ENCODE measurements around the gene TMTC3.
A peak's percentile ranks its signal among the peaks of the same experiment; 100 is the strongest.

Gene TMTC3

GRCh38 chr12:88108021-88108420 is 34.1 kb upstream of the TMTC3 start:
- Histone ChIP-seq H3K9ac (ENCODE audit: low read depth, low read length) (no peak overlapping the region), H3K79me2 (ENCODE audit: insufficient read depth, low read length) (no peaks in the 10 kb centered on the region), H4K20me1 (ENCODE audit: insufficient read depth, low read length) (no peaks in the 10 kb centered on the region), H3K36me3 (ENCODE audit: insufficient read depth, low read length) (peaks cover 55% of the 10 kb centered on the region), H3K27me3 (ENCODE audit: insufficient read depth, low read length, poor library complexity) (no peaks in the 10 kb centered on the region), H3K27ac (ENCODE audit: low read length) (no peak overlapping the region), H2AFZ (ENCODE audit: low read depth, low read length) (no peak overlapping the region), H3K9me3 (ENCODE audit: insufficient read depth, low read length, severe bottlenecking) (no peaks in the 10 kb centered on the region), H3K4me3 (ENCODE audit: low read depth in 1 of 2, low read length in 2 of 2) (no peak overlapping the region), H3K4me2 (ENCODE audit: insufficient read depth, low read length) (no peak overlapping the region), H3K4me1 (ENCODE audit: insufficient read depth, low read length) (no peaks in the 10 kb centered on the region)
- TF ChIP-seq, protein P1, sequence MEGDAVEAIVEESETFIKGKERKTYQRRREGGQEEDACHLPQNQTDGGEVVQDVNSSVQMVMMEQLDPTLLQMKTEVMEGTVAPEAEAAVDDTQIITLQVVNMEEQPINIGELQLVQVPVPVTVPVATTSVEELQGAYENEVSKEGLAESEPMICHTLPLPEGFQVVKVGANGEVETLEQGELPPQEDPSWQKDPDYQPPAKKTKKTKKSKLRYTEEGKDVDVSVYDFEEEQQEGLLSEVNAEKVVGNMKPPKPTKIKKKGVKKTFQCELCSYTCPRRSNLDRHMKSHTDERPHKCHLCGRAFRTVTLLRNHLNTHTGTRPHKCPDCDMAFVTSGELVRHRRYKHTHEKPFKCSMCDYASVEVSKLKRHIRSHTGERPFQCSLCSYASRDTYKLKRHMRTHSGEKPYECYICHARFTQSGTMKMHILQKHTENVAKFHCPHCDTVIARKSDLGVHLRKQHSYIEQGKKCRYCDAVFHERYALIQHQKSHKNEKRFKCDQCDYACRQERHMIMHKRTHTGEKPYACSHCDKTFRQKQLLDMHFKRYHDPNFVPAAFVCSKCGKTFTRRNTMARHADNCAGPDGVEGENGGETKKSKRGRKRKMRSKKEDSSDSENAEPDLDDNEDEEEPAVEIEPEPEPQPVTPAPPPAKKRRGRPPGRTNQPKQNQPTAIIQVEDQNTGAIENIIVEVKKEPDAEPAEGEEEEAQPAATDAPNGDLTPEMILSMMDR (IDR thresholded peaks at IDR 0.05; ENCODE audit: borderline replicate concordance, extremely low read depth, low read length, poor library complexity, severe bottlenecking): no peak
- TF ChIP-seq EZH2 (IDR thresholded peaks at IDR 0.05; ENCODE audit: borderline replicate concordance, low read depth, low read length, severe bottlenecking): no peak
- DNase-seq (no peak), ATAC-seq (ENCODE audit: insufficient read depth, low read depth) (no peak)

GRCh38 chr12:88111074-88111652 is 30.9 kb upstream of the TMTC3 start:
- ATAC-seq (ENCODE audit: insufficient read depth, low read depth): no peak
- TF ChIP-seq, protein P1 (IDR thresholded peaks at IDR 0.05; ENCODE audit: borderline replicate concordance, extremely low read depth, low read length, poor library complexity, severe bottlenecking): peak; percentile 52
- no peak for TF ChIP-seq EZH2 (IDR thresholded peaks at IDR 0.05; ENCODE audit: borderline replicate concordance, low read depth, low read length, severe bottlenecking)
- Histone ChIP-seq H3K4me1 (ENCODE audit: insufficient read depth, low read length) (no peaks in the 10 kb centered on the region), H3K79me2 (ENCODE audit: insufficient read depth, low read length) (no peaks in the 10 kb centered on the region), H3K9me3 (ENCODE audit: insufficient read depth, low read length, severe bottlenecking) (no peaks in the 10 kb centered on the region), H3K9ac (ENCODE audit: low read depth, low read length) (no peak overlapping the region), H3K36me3 (ENCODE audit: insufficient read depth, low read length) (peaks cover 61% of the 10 kb centered on the region), H2AFZ (ENCODE audit: low read depth, low read length) (no peak overlapping the region), H3K27me3 (ENCODE audit: insufficient read depth, low read length, poor library complexity) (no peaks in the 10 kb centered on the region), H4K20me1 (ENCODE audit: insufficient read depth, low read length) (no peaks in the 10 kb centered on the region), H3K27ac (ENCODE audit: low read length) (no peak overlapping the region), H3K4me3 (ENCODE audit: low read depth in 1 of 2, low read length in 2 of 2) (no peak overlapping the region), H3K4me2 (ENCODE audit: insufficient read depth, low read length) (no peak overlapping the region)
- DNase-seq: no peak

GRCh38 chr12:88113871-88114270 is 28.2 kb upstream of the TMTC3 start:
- no peak for TF ChIP-seq EZH2 (IDR thresholded peaks at IDR 0.05; ENCODE audit: borderline replicate concordance, low read depth, low read length, severe bottlenecking)
- TF ChIP-seq, protein P1 (IDR thresholded peaks at IDR 0.05; ENCODE audit: borderline replicate concordance, extremely low read depth, low read length, poor library complexity, severe bottlenecking): no peak
- Histone ChIP-seq H3K4me1 (ENCODE audit: insufficient read depth, low read length) (no peaks in the 10 kb centered on the region), H2AFZ (ENCODE audit: low read depth, low read length) (no peak overlapping the region), H3K9ac (ENCODE audit: low read depth, low read length) (no peak overlapping the region), H3K9me3 (ENCODE audit: insufficient read depth, low read length, severe bottlenecking) (no peaks in the 10 kb centered on the region), H3K79me2 (ENCODE audit: insufficient read depth, low read length) (no peaks in the 10 kb centered on the region), H3K27me3 (ENCODE audit: insufficient read depth, low read length, poor library complexity) (no peaks in the 10 kb centered on the region), H4K20me1 (ENCODE audit: insufficient read depth, low read length) (no peaks in the 10 kb centered on the region), H3K36me3 (ENCODE audit: insufficient read depth, low read length) (peaks cover 69% of the 10 kb centered on the region), H3K4me3 (ENCODE audit: low read depth in 1 of 2, low read length in 2 of 2) (no peak overlapping the region), H3K27ac (ENCODE audit: low read length) (no peak overlapping the region), H3K4me2 (ENCODE audit: insufficient read depth, low read length) (no peak overlapping the region)
- DNase-seq (no peak), ATAC-seq (ENCODE audit: insufficient read depth, low read depth) (no peak)

All from DND-41 (cell line).